Karpas-422 (cell line): Measurements from ENCODE around the gene ANTXR1. TPM values are rescaled to one million over a fixed set of nuclear protein-coding genes. Genes with fewer than 3 reads are reported as not detected.
"Not testable (repeated sequence)": the region's sequence is repeated elsewhere in the genome, so short reads cannot be mapped to it uniquely, and the experiment has no call there.

Source experiments
- DNase-seq: peaks from one replicate; pipeline ENCODE4 v3.0.0-alpha.2; 2015
- H2AFZ ChIP-seq: fragments of 200-600 bp; sonication (generic); 2 replicates; pipeline ENCODE4 v1.6.1; 2014; ENCODE audit warnings: antibody characterized with exemption, low read length, mixed read lengths
- H3K27ac ChIP-seq: fragments of 200-600 bp; sonication (generic); 2 replicates; pipeline ENCODE4 v1.5.1; 2014; ENCODE audit warnings: mild to moderate bottlenecking, low read length, moderate library complexity
- H3K27me3 ChIP-seq: fragments of 200-600 bp; sonication (generic); 2 replicates; pipeline ENCODE4 v1.6.1; 2014; ENCODE audit warnings: low read length, mixed read lengths
- H3K36me3 ChIP-seq: fragments of 200-600 bp; sonication (generic); 2 replicates; pipeline ENCODE4 v1.6.1; 2014; ENCODE audit warnings: low read length, mixed read lengths; ENCODE audit not compliant: insufficient read depth
- H3K4me1 ChIP-seq: fragments of 200-600 bp; sonication (generic); 2 replicates; pipeline ENCODE4 v1.6.1; 2014; ENCODE audit warnings: mild to moderate bottlenecking, low read length, mixed read lengths
- H3K4me2 ChIP-seq: fragments of 200-600 bp; sonication (generic); 2 replicates; pipeline ENCODE4 v1.6.1; 2014; ENCODE audit warnings: low read length, low read depth, mild to moderate bottlenecking; ENCODE audit not compliant: poor library complexity, severe bottlenecking
- H3K4me3 ChIP-seq: fragments of 200-600 bp; sonication (generic); 2 replicates; pipeline ENCODE4 v1.5.1; 2014; ENCODE audit warnings: mild to moderate bottlenecking, antibody characterized with exemption, low read length, mixed read lengths
- H3K79me2 ChIP-seq: fragments of 200-600 bp; sonication (generic); 2 replicates; pipeline ENCODE4 v1.6.1; 2014; ENCODE audit warnings: mild to moderate bottlenecking, low read length, mixed read lengths
- H3K9ac ChIP-seq: fragments of 200-600 bp; sonication (generic); 2 replicates; pipeline ENCODE4 v1.6.0; 2014; ENCODE audit warnings: low read length
- H3K9me2 ChIP-seq: fragments of 200-600 bp; sonication (generic), shearing (Covaris generic); replicated peaks from 2 replicates; pipeline ENCODE4 v1.6.0; 2014; ENCODE audit warnings: mild to moderate bottlenecking, low read length, moderate library complexity; ENCODE audit not compliant: insufficient read depth
- H3K9me3 ChIP-seq: fragments of 300-700, 200-600 bp; sonication (generic); 2 replicates; pipeline ENCODE4 v1.6.1; 2014; ENCODE audit warnings: low read length, mixed read lengths
- H4K20me1 ChIP-seq: fragments of 200-600 bp; sonication (generic); 2 replicates; pipeline ENCODE4 v1.6.1; 2014; ENCODE audit warnings: mild to moderate bottlenecking, antibody characterized with exemption, low read length, low read depth; ENCODE audit not compliant: insufficient read depth
- total RNA-seq: library from RNA; depleted of rRNA; stranded (reverse); fragments of >200 nt; shearing (Covaris generic); gene quantifications from 2 replicates; pipeline ENCODE4 v1.2.3, GENCODE V29; 2014; ENCODE audit warnings: low replicate concordance

Gene ANTXR1
- total RNA-seq, 1 experiment from 2014 or later: not detected

DNA sequence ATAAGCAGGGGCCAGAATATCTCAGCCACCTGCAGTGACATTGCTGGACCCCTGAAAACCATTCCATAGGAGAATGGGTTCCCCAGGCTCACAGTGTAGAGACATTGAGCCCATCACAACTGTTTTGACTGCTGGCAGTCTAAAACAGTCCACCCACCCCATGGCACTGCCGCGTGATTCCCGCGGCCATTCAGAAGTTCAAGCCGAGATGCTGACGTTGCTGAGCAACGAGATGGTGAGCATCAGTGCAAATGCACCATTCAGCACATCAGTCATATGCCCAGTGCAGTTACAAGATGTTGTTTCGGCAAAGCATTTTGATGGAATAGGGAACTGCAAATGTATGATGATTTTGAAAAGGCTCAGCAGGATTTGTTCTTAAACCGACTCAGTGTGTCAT is 234.6 kb downstream of the ANTXR1 start:
- no peak for DNase-seq
- Histone ChIP-seq H3K4me3 (no peak overlapping the region), H3K4me1 (no peaks in the 10 kb centered on the region), H3K36me3 (no peaks in the 10 kb centered on the region), H3K9me2 (no peaks in the 10 kb centered on the region), H3K27me3 (no peaks in the 10 kb centered on the region), H3K9me3 (no peaks in the 10 kb centered on the region), H2AFZ (no peak overlapping the region), H3K79me2 (no peaks in the 10 kb centered on the region), H3K9ac (no peak overlapping the region), H4K20me1 (no peaks in the 10 kb centered on the region), H3K4me2 (no peak overlapping the region), H3K27ac (no peak overlapping the region)

DNA sequence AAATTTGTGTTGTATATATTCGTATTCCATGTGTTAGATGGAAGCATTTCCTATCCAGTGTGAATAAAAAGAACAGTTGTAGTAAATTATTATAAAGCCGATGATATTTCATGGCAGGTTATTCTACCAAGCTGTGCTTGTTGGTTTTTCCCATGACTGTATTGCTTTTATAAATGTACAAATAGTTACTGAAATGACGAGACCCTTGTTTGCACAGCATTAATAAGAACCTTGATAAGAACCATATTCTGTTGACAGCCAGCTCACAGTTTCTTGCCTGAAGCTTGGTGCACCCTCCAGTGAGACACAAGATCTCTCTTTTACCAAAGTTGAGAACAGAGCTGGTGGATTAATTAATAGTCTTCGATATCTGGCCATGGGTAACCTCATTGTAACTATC is 235.3 kb downstream of the ANTXR1 start:
- H3K79me2 ChIP-seq: no peaks in the 10 kb centered on the region

DNA sequence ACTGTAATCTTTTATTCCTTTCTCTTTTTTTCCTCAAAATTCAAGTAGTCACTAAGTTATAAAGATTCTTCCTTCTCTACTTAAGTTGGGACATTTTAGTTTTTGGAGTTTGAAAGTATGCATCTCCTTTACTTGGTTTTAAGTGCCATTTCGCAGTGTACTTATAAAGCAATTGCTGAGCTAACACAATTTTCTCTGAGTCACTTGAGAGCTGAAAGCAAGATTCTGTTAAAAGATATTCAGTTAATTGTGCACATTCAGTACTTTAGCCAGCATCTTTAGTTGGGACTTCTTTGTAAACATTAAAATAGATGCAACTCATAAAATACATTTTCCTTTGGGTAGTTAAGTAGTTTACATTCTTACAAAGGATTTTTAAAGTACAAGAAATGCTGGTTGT is 238.0 kb downstream of the ANTXR1 start:
- H3K79me2 ChIP-seq: no peaks in the 10 kb centered on the region
- no peaks in the 10 kb centered on the region for H4K20me1 ChIP-seq
- no peak overlapping the region for H2AFZ ChIP-seq
- H3K27me3 ChIP-seq: no peaks in the 10 kb centered on the region
- no peak for DNase-seq
- no peaks in the 10 kb centered on the region for H3K9me2 ChIP-seq
- H3K4me2 ChIP-seq: no peak overlapping the region
- H3K4me1 ChIP-seq: no peaks in the 10 kb centered on the region
- no peak overlapping the region for H3K4me3 ChIP-seq
- H3K9ac ChIP-seq: no peak overlapping the region
- no peaks in the 10 kb centered on the region for H3K9me3 ChIP-seq
- no peak overlapping the region for H3K27ac ChIP-seq
- no peaks in the 10 kb centered on the region for H3K36me3 ChIP-seq

More for the DNA sequence above, 235.3 kb downstream of the ANTXR1 start:
- H3K4me3 ChIP-seq: no peak overlapping the region
- H2AFZ ChIP-seq: no peak overlapping the region
- no peak overlapping the region for H3K9ac ChIP-seq
- no peaks in the 10 kb centered on the region for H3K27me3 ChIP-seq
- DNase-seq: no peak
- H3K9me2 ChIP-seq: no peaks in the 10 kb centered on the region
- H3K4me2 ChIP-seq: no peak overlapping the region
- no peak overlapping the region for H3K27ac ChIP-seq
- no peaks in the 10 kb centered on the region for H3K4me1 ChIP-seq
- H3K9me3 ChIP-seq: no peaks in the 10 kb centered on the region
- no peaks in the 10 kb centered on the region for H3K36me3 ChIP-seq
- H4K20me1 ChIP-seq: no peaks in the 10 kb centered on the region

DNA sequence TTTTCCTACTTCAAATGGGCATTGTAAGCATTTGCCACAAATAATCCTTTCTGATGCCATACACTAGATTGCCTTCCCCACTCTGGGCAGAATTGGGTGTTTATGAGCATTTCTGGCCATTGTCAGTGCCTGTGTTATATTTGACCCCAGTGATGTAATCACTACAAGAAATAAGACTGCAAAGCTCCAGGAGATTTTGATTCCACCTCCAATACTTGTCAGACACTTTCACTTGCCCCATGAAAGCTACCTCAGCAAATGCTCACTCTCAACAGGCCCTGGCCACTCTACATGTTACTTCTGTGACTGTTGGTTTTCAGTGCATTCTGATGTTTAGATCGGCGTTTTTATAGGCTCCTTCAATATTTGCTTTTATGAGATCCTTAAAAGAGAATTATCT is 239.0 kb downstream of the ANTXR1 start:
- H3K27ac ChIP-seq: no peak overlapping the region
- no peak for DNase-seq
- H3K9me3 ChIP-seq: no peaks in the 10 kb centered on the region
- no peak overlapping the region for H3K9ac ChIP-seq
- no peaks in the 10 kb centered on the region for H3K36me3 ChIP-seq
- H3K79me2 ChIP-seq: no peaks in the 10 kb centered on the region
- no peak overlapping the region for H3K4me2 ChIP-seq
- no peak overlapping the region for H3K4me3 ChIP-seq
- H3K9me2 ChIP-seq: no peaks in the 10 kb centered on the region
- no peaks in the 10 kb centered on the region for H3K27me3 ChIP-seq
- H3K4me1 ChIP-seq: no peaks in the 10 kb centered on the region
- H2AFZ ChIP-seq: no peak overlapping the region
- no peaks in the 10 kb centered on the region for H4K20me1 ChIP-seq

DNA sequence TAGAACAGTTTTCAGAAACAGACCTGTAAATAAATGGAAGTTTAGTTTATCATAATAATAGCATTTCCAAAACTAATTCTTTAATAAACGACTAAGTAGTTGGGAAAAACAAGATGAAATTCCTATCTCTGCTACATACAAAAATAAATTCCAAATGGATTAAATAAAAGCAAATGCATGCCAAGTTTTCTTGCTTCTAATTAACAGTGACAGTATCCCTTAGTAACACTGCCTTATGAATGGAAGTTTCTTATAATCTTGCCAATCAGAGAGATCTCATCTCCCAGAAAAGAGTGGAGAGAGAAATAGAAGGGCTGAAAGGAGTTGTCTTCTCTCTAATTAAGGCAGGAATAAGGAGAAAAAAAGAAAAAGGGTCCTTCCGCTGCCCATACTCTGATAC is 240.1 kb downstream of the ANTXR1 start:
- no peaks in the 10 kb centered on the region for H3K27me3 ChIP-seq
- no peak overlapping the region for H2AFZ ChIP-seq
- no peak overlapping the region for H3K4me2 ChIP-seq
- no peaks in the 10 kb centered on the region for H3K36me3 ChIP-seq
- H3K9me3 ChIP-seq: no peaks in the 10 kb centered on the region
- DNase-seq: no peak
- no peak overlapping the region for H3K4me3 ChIP-seq
- H3K9me2 ChIP-seq: no peaks in the 10 kb centered on the region
- no peaks in the 10 kb centered on the region for H3K79me2 ChIP-seq
- no peaks in the 10 kb centered on the region for H3K4me1 ChIP-seq
- no peak overlapping the region for H3K27ac ChIP-seq
- H3K9ac ChIP-seq: no peak overlapping the region
- no peaks in the 10 kb centered on the region for H4K20me1 ChIP-seq

DNA sequence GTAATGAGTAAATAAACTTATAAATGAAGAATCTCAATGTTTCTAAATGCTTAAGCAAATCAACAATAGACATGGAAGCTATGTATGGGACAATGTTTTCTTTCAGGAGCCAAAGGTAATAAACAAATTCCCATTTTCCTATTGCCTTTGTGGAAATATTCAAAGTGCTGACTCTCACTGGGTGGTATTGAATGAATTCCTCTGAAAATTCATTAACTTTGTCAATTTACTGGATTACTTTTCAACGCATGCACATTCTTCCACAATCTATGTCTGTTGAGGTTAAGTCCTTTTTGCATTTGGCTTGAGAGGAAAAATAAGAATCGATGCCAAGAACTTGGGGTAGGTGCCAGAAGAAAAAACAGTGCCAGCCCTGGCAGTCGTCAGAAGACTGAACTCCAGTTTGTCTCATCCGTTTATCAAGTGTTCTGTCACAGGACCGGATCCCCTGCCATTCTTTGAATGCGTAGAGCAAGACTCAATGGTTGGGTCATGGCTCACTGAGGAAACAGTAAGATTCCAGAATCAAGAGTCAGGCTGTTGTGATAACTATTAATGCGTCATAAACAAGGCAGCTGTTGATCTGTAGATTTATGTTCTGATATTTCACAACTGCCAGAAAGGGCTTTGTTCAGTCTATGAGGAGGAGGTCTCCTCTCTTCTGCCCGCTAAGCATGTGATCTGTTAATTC is 240.8 kb downstream of the ANTXR1 start:
- no peak overlapping the region for H3K27ac ChIP-seq
- DNase-seq: no peak
- no peaks in the 10 kb centered on the region for H3K4me1 ChIP-seq
- no peak overlapping the region for H2AFZ ChIP-seq
- no peaks in the 10 kb centered on the region for H4K20me1 ChIP-seq
- no peak overlapping the region for H3K4me2 ChIP-seq
- no peaks in the 10 kb centered on the region for H3K27me3 ChIP-seq
- no peaks in the 10 kb centered on the region for H3K79me2 ChIP-seq
- no peak overlapping the region for H3K4me3 ChIP-seq
- no peak overlapping the region for H3K9ac ChIP-seq
- H3K9me2 ChIP-seq: no peaks in the 10 kb centered on the region
- H3K9me3 ChIP-seq: no peaks in the 10 kb centered on the region
- no peaks in the 10 kb centered on the region for H3K36me3 ChIP-seq

DNA sequence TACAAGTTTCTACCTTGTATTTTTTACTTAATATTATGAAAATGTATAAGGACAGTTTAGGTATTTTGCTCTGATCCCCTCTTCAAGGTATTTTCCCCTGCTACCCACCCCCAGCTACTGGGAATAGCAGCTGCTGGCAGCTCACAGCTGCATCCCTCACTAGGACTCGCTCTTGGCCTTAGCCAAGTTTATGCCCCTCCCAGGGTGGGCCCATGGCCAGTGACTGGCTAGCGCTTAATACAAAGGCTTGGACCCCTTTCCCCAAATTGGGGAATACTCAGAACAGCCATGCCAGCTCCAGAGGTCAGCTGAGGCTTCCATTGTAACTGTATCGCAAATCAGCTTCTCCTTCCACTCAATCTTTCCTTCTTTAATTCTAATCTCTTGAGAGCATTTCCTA is 242.8 kb downstream of the ANTXR1 start:
- Histone ChIP-seq H3K36me3 (no peaks in the 10 kb centered on the region; the same call in 1 of the 2 replicates), H3K9me3 (peaks cover 4% of the 10 kb centered on the region), H3K27ac (no peak overlapping the region), H3K4me1 (no peaks in the 10 kb centered on the region), H3K4me2 (no peak overlapping the region), H4K20me1 (no peaks in the 10 kb centered on the region), H3K79me2 (no peaks in the 10 kb centered on the region), H3K9ac (no peak overlapping the region), H3K4me3 (no peak overlapping the region), H3K9me2 (no peaks in the 10 kb centered on the region), H2AFZ (no peak overlapping the region), H3K27me3 (no peaks in the 10 kb centered on the region; the same call in 1 of the 2 replicates)
- no peak for DNase-seq

DNA sequence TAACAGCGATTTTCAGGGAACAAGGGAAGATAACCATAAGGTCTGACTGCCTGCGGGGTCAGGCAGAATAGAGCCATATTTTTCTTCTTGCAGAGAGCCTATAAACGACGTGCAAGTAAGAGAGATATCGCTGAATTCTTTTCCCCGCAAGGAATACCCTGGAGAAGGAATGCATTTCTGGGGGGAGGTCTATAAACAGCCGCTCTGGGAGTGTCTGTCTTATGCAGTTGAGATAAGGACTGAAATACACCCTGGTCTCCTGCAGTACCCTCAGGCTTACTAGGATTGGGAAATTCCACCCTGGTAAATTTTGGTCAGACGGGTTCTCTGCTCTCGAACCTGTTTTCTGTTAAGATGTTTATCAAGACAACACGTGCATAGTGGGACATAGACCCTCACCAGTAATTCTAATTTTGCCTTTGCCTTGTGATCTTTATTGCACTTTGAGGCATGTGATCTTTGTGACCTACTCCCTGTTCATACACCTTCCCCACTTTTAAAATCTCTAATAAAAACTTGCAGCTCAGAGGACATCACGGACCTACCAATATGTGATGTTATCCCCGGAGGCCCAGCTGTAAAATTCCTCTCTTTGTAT is 247.1 kb downstream of the ANTXR1 start:
- not testable (repeated sequence) for H2AFZ ChIP-seq, H3K79me2 ChIP-seq, H3K4me3 ChIP-seq, H3K9me3 ChIP-seq, H3K9me2 ChIP-seq, H3K9ac ChIP-seq, H3K36me3 ChIP-seq, H3K27me3 ChIP-seq, H4K20me1 ChIP-seq, H3K27ac ChIP-seq, H3K4me2 ChIP-seq, H3K4me1 ChIP-seq, DNase-seq
